Heart left ventricle (tissue), 13 donors: ENCODE results near the gene NACC2.

ENCODE experiments used
- CTCF ChIP-seq, 12 donors: fragments of 200-600 bp; sonication (generic) in 4 of 12; IDR thresholded peaks; one replicate each; pipeline versions ENCODE4 v1.5.0 to v1.8.0; 2018 to 2022; ENCODE audit warnings: antibody characterized with exemption in 12 of 12, mild to moderate bottlenecking in 5 of 12
- POLR2A ChIP-seq, 2 donors: fragments of 450-650 bp; IDR thresholded peaks; one replicate each; pipeline ENCODE4 v1.6.1; 2017; ENCODE audit warnings: antibody characterized with exemption in 2 of 2, mild to moderate bottlenecking in 2 of 2, moderate library complexity in 2 of 2
- donor health status: ischemic (EF 13 %, LVEDD 7.1; RV severe dilation, severe dysfunction).
- donor health status: DM: no; HTN: yes; CAD: no.
- donor health status: DM: no; HTN: no; CAD: no.
- donor health status: ischemic (EF 25% LVEDD 6.9; RV normal size, moderate dysfunction).
- donor health status: ischemic (EF 25% LVEDD 5.7; RV mildly dilated, moderate dysfunction).
- donor health status: ischemic (EF 35%, LVEDD 5.7; RV mildly dilated, moderate dysfunction).
- donor health status: nonischemic (EF 11% LVEDD 7.7; RV severe dilation, severe dysfunction).
- donor health status: DM: yes; HTN: yes; CAD: no.
- donor health status: PGD.
- donor health status: ischemic (EF 29% LVEDD 5.4; RV normal size, mild dysfunction).
- donor health status: nonischemic (EF 23%, LVEDD 6.1; RV moderate dilation, normal function).

GRCh38 chr9:136054146-136054545 lies 40.9 kb downstream of the NACC2 start:
- TF ChIP-seq CTCF (IDR thresholded peaks at IDR 0.05) (no peak), POLR2A (IDR thresholded peaks at IDR 0.05) (no peak)
